HepG2 (cell line): Measurements from ENCODE around the gene ZNG1C.
"Not testable (repeated sequence)": the region's sequence is repeated elsewhere in the genome, so short reads cannot be mapped to it uniquely, and the experiment has no call there.

Experiments used
- FOXM1 ChIP-seq: sonication (generic); formaldehyde crosslinking; IDR thresholded peaks from 2 replicates; pipeline ENCODE4 v1.5.0; 2020; ENCODE audit warnings: missing genetic modification reagents
- HNF4G ChIP-seq, 2 experiments: sonication (generic) in 1 of 2; formaldehyde crosslinking in 1 of 2; IDR thresholded peaks; 2 replicates each; pipeline versions ENCODE4 v1.4.0 to v1.6.1; 2011 to 2020; ENCODE audit warnings: borderline replicate concordance in 2 of 2, low read depth in 2 of 2, mild to moderate bottlenecking in 2 of 2, low read length in 1 of 2, missing genetic modification reagents in 1 of 2, moderate library complexity in 1 of 2
- POGZ ChIP-seq: sonication (generic); formaldehyde crosslinking; IDR thresholded peaks from 2 replicates; pipeline ENCODE4 v1.4.0; 2020; ENCODE audit warnings: mild to moderate bottlenecking, missing genetic modification reagents
- SMAD9 ChIP-seq: sonication (generic); formaldehyde crosslinking; IDR thresholded peaks from 2 replicates; pipeline ENCODE4 v1.5.1; 2020; ENCODE audit warnings: mild to moderate bottlenecking, missing genetic modification reagents
- SUZ12 ChIP-seq: fragments of 150-350 bp; IDR thresholded peaks from 2 replicates; pipeline ENCODE4 v1.6.1; 2014; ENCODE audit warnings: low read depth, low read length
- THYN1 ChIP-seq: sonication (generic); formaldehyde crosslinking; IDR thresholded peaks from 2 replicates; pipeline ENCODE4 v1.8.1; 2023; ENCODE audit warnings: low read depth, mild to moderate bottlenecking, moderate library complexity, missing genetic modification reagents, borderline replicate concordance
- ZNF207 ChIP-seq: fragments of 450-650 bp; IDR thresholded peaks from 2 replicates; pipeline ENCODE4 v1.6.1; 2016; ENCODE audit warnings: antibody characterized with exemption, borderline replicate concordance
- ZNF567 ChIP-seq: sonication (generic); formaldehyde crosslinking; IDR thresholded peaks from 2 replicates; pipeline ENCODE4 v1.8.1; 2023; ENCODE audit warnings: mild to moderate bottlenecking, missing genetic modification reagents, borderline replicate concordance
- TF ChIP-seq, protein P1 (sequence below): sonication (generic); formaldehyde crosslinking; IDR thresholded peaks from 2 replicates; pipeline ENCODE4 v1.5.0; 2020; ENCODE audit warnings: mild to moderate bottlenecking, missing genetic modification reagents, moderate library complexity
- TF ChIP-seq, protein P2 (sequence below), 2 experiments: IDR thresholded peaks; 2 replicates each; pipeline ENCODE4 v1.6.1; 2011 to 2012; ENCODE audit warnings: low read length in 2 of 2, borderline replicate concordance in 1 of 2, low read depth in 1 of 2, mild to moderate bottlenecking in 1 of 2, moderate library complexity in 1 of 2
- TF ChIP-seq, protein P3 (sequence below): sonication (generic); formaldehyde crosslinking; IDR thresholded peaks from 2 replicates; pipeline ENCODE4 v1.9.0; 2021; ENCODE audit warnings: missing genetic modification reagents, borderline replicate concordance

- TF ChIP-seq, protein P1, sequence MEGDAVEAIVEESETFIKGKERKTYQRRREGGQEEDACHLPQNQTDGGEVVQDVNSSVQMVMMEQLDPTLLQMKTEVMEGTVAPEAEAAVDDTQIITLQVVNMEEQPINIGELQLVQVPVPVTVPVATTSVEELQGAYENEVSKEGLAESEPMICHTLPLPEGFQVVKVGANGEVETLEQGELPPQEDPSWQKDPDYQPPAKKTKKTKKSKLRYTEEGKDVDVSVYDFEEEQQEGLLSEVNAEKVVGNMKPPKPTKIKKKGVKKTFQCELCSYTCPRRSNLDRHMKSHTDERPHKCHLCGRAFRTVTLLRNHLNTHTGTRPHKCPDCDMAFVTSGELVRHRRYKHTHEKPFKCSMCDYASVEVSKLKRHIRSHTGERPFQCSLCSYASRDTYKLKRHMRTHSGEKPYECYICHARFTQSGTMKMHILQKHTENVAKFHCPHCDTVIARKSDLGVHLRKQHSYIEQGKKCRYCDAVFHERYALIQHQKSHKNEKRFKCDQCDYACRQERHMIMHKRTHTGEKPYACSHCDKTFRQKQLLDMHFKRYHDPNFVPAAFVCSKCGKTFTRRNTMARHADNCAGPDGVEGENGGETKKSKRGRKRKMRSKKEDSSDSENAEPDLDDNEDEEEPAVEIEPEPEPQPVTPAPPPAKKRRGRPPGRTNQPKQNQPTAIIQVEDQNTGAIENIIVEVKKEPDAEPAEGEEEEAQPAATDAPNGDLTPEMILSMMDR (CRISPR knock-in tag) = not testable (repeated sequence)
- TF ChIP-seq HNF4G (IDR thresholded peaks at IDR 0.05; ENCODE audit: borderline replicate concordance, low read depth, low read length); HNF4G (CRISPR knock-in tag; IDR thresholded peaks at IDR 0.05; ENCODE audit: borderline replicate concordance, low read depth); SMAD9 (CRISPR knock-in tag); THYN1 (CRISPR knock-in tag); POGZ (CRISPR knock-in tag); ZNF567 (CRISPR knock-in tag); SUZ12; ZNF207; FOXM1 (CRISPR knock-in tag): not testable (repeated sequence)
- TF ChIP-seq, protein P2, sequence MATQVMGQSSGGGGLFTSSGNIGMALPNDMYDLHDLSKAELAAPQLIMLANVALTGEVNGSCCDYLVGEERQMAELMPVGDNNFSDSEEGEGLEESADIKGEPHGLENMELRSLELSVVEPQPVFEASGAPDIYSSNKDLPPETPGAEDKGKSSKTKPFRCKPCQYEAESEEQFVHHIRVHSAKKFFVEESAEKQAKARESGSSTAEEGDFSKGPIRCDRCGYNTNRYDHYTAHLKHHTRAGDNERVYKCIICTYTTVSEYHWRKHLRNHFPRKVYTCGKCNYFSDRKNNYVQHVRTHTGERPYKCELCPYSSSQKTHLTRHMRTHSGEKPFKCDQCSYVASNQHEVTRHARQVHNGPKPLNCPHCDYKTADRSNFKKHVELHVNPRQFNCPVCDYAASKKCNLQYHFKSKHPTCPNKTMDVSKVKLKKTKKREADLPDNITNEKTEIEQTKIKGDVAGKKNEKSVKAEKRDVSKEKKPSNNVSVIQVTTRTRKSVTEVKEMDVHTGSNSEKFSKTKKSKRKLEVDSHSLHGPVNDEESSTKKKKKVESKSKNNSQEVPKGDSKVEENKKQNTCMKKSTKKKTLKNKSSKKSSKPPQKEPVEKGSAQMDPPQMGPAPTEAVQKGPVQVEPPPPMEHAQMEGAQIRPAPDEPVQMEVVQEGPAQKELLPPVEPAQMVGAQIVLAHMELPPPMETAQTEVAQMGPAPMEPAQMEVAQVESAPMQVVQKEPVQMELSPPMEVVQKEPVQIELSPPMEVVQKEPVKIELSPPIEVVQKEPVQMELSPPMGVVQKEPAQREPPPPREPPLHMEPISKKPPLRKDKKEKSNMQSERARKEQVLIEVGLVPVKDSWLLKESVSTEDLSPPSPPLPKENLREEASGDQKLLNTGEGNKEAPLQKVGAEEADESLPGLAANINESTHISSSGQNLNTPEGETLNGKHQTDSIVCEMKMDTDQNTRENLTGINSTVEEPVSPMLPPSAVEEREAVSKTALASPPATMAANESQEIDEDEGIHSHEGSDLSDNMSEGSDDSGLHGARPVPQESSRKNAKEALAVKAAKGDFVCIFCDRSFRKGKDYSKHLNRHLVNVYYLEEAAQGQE (IDR thresholded peaks at IDR 0.05; ENCODE audit: borderline replicate concordance in 1 of 2, low read depth in 1 of 2, low read length in 2 of 2) = not testable (repeated sequence)
- TF ChIP-seq, protein P3, sequence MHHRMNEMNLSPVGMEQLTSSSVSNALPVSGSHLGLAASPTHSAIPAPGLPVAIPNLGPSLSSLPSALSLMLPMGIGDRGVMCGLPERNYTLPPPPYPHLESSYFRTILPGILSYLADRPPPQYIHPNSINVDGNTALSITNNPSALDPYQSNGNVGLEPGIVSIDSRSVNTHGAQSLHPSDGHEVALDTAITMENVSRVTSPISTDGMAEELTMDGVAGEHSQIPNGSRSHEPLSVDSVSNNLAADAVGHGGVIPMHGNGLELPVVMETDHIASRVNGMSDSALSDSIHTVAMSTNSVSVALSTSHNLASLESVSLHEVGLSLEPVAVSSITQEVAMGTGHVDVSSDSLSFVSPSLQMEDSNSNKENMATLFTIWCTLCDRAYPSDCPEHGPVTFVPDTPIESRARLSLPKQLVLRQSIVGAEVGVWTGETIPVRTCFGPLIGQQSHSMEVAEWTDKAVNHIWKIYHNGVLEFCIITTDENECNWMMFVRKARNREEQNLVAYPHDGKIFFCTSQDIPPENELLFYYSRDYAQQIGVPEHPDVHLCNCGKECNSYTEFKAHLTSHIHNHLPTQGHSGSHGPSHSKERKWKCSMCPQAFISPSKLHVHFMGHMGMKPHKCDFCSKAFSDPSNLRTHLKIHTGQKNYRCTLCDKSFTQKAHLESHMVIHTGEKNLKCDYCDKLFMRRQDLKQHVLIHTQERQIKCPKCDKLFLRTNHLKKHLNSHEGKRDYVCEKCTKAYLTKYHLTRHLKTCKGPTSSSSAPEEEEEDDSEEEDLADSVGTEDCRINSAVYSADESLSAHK (CRISPR knock-in tag) = not testable (repeated sequence)
Observed at GRCh38 chr9:68343242-68343641, 101.5 kb downstream of the ZNG1C start.
